ENCODE data around the gene ELAVL4.

The ELAVL4 gene

DNA sequence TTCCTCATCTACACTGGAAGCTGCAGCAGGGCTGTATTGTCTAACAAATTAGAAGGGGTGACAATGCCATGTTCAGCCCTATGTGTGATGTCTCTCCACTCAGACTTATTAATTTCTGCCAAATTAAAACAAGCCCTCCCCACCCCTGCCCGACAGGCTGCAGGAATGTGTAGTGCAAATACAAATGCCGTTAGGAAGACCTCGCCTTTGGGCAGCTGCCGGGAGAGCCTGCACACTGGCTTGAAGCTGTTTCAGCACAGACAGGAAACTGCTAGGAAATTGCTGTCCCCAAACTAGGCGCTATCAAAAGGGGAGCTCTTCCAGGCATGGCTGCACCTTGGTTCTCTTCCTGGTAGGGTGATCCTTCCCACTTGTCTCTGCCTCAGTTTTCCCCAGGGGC, 135.2 kb downstream of the ELAVL4 start:
- DNase-seq (ENCODE audit: low spot score), result no peak
- TF ChIP-seq, protein P1, sequence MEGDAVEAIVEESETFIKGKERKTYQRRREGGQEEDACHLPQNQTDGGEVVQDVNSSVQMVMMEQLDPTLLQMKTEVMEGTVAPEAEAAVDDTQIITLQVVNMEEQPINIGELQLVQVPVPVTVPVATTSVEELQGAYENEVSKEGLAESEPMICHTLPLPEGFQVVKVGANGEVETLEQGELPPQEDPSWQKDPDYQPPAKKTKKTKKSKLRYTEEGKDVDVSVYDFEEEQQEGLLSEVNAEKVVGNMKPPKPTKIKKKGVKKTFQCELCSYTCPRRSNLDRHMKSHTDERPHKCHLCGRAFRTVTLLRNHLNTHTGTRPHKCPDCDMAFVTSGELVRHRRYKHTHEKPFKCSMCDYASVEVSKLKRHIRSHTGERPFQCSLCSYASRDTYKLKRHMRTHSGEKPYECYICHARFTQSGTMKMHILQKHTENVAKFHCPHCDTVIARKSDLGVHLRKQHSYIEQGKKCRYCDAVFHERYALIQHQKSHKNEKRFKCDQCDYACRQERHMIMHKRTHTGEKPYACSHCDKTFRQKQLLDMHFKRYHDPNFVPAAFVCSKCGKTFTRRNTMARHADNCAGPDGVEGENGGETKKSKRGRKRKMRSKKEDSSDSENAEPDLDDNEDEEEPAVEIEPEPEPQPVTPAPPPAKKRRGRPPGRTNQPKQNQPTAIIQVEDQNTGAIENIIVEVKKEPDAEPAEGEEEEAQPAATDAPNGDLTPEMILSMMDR (conservative IDR thresholded peaks at IDR 0.05; ENCODE audit: low read depth), result no peak
- no peak overlapping the region for H3K27ac ChIP-seq
- CTCF ChIA-PET, result no interaction called here
- POLR2A ChIA-PET (ENCODE audit: low non-redundant PET), result no interaction called here

DNA sequence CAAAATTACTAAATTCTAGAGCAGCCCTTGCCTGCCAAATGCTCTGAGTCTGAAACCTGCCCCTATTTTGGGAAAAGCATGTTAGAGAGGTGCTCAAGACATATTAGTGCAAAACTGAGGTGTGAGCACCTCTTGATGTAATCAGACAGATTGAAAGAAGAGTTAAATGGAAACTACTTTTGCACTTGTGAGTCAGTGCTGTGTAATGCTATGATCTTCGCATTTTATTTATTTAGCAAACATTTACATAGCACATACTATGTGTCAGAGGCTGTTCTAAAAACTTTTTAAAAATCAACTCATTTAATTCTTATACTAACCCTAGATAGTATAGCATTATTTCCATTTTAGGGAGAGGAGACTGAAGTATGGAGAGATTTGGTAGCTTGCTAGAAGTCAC, 138.1 kb downstream of the ELAVL4 start:
- H3K27ac ChIP-seq, result no peak overlapping the region
- ChIA-PET CTCF (no interaction called here), POLR2A (ENCODE audit: low non-redundant PET) (no interaction called here)
- TF ChIP-seq, protein P1 (conservative IDR thresholded peaks at IDR 0.05; ENCODE audit: low read depth), result no peak
- no peak for DNase-seq (ENCODE audit: low spot score)

DNA sequence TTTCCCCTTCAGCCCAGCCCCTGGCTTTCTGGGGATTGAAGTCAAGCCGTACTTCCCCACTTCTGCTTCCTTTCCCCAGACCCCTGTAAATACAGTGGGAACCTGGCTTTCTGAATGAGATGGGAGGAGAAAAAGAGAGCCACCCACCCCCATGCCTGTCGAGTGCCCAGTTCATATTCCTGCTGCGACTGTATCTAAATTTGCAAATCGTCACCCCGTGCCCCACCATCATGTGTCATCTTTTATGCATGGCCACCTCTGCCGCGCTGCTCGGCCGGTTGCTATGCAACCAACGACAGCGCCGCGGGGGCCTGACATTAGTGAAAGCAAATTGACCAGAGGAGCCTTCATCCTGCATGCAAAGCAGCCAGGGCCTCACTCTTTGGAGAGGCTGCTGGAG, 143.0 kb downstream of the ELAVL4 start:
- no peak for DNase-seq (ENCODE audit: low spot score)
- ChIA-PET CTCF (no interaction called here), POLR2A (ENCODE audit: low non-redundant PET) (no interaction called here)
- H3K27ac ChIP-seq, result no peak overlapping the region
- TF ChIP-seq, protein P1 (conservative IDR thresholded peaks at IDR 0.05; ENCODE audit: low read depth), result no peak

DNA sequence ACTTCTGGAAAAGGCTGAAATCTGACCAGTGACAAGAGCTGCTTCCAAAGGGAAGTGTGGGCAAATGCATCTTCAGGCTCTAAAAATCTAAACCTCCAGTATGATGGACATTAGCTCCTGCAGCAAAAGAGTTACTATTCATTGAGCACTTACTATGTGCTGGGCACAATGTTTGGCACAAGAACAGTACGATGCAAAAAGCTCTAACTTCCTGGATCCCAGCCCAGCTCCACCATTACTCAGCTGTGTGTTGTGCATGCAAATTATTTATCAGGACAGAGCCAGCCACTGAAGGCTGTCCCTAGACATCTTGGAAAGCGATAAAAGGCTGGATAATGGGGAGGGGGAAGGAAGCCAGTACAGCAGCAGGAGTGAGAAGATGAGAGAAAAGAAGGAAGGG, 143.5 kb downstream of the ELAVL4 start:
- POLR2A ChIA-PET (ENCODE audit: low non-redundant PET), result no interaction called here
- CTCF ChIA-PET, result no interaction called here
- H3K27ac ChIP-seq, result no peak overlapping the region
- DNase-seq (ENCODE audit: low spot score), result no peak
- TF ChIP-seq, protein P1 (conservative IDR thresholded peaks at IDR 0.05; ENCODE audit: low read depth), result no peak

Data from RWPE1 (cell line).